SHP77 treated with DMSO at 0.1 percent for 48 hours (cell line): Measurements from ENCODE around the gene FDXR.

Experiments used
- DNase-seq: peaks from one replicate; lab custom pipeline; 2025; lab: John Stamatoyannopoulos, UW

FDXR gene

DNA sequence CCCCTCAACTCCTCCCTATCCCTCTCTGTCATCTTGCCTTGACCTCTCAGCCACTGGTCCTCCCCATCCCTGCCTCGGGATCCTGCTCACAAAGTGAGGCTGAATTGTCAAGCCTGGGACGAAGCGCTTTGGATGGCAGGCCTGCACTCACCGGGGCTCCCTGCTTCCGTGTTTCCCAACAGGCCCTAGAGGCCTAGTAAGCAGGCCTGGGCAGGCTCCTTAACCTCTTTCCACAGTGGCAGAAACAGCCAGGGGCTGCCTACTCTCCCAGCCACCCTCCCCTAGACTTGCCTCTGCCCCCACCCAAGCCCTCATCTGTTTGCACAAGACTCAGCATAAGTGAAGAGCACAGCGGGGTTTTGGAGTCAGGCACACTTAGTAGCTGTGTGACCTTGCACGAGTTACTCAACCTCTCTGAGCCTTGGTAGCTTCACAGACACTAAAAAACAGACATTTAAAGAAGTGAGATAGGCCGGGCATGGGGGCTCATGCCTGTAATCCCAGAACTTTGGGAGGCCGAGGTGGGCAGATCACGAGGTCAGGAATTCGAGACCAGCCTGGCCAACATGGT, 25.7 kb upstream of the FDXR start:
- DNase-seq, result no peak

DNA sequence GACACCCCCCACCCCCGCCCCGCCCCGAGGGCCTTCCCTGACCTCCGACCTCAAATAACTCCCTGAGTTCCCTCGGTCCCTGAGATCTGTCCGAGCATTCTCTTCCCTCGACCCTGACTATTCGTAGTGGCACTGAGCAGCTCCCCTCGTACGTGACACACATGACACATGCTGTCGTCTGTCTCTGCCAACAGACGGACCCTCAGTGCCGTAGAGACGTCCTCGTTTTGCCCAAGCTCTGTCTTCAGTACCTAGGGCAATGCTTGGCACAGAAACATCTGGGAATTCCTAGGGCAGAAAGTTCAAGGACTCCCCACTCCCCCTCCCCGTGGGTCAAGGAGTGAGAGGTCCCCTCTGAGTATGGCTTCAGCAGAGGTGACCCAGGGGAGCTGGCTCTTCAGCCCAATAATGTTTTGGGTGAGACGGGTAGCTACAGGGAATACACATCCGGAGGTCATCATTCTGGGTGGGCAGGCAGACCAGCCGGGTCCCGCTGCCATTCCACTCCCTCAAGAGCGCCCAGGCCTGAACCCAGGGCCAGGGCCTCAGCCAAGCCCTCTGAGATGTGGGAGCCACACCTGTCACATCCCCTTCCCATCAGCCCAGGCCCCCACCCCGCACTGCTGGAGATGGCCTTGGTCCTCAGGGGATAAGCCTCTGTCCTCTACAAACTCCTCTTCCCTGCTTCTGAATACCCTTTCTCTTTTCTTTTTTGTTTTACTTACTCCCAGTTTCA, 21.3 kb upstream of the FDXR start:
- DNase-seq, result no peak

DNA sequence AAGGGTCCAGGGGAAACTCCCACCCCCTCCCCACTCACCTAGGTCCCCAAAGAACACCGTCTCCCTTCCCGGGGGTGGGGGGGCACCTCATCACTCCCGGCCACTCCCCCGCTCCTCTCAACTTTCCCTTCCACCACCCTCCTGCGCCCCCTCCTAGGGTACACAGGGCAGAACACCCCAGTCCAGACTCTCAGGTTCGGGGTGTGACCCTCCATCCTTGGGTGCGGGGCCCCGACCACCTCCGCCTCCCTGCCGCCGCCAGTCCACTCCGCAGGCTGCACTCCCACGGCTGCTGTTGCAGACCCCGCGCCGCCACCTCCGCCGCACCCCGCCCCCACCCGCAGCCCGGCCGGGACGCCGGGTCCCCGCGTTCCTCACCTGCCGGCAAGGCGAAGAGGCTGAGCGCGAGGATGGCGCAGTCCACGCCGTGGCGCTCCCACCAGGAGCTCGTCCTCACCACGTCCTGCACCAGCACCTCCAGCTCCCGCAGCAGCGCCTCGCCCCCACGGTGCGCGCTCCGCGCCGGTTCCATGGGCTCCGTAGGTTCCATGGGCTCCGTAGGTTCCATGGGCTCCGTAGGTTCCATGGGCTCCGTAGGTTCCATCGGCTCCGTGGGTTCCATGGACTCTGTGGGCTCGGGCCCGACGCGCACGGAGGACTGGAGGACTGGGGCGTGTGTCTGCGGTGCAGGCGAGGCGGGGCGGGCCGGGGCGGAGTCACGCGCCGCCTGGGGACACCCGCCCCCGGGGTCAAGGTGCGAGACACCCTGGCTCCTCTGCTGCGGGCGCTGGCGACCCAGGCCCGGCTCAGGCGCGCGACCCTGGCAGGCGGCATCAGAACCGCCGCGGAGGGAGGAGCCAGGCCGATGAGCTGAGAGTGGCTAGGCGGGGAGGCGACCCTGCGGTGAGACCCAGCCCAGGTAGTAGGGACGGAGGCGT, 20.4 kb upstream of the FDXR start, which contains the start of gene FADS6:
Gene FADS6 (minus strand): TSS at position 660 of the 938 bp plus-strand sequence. CDS start 38 bp downstream, at position 622.
- no peak for DNase-seq

DNA sequence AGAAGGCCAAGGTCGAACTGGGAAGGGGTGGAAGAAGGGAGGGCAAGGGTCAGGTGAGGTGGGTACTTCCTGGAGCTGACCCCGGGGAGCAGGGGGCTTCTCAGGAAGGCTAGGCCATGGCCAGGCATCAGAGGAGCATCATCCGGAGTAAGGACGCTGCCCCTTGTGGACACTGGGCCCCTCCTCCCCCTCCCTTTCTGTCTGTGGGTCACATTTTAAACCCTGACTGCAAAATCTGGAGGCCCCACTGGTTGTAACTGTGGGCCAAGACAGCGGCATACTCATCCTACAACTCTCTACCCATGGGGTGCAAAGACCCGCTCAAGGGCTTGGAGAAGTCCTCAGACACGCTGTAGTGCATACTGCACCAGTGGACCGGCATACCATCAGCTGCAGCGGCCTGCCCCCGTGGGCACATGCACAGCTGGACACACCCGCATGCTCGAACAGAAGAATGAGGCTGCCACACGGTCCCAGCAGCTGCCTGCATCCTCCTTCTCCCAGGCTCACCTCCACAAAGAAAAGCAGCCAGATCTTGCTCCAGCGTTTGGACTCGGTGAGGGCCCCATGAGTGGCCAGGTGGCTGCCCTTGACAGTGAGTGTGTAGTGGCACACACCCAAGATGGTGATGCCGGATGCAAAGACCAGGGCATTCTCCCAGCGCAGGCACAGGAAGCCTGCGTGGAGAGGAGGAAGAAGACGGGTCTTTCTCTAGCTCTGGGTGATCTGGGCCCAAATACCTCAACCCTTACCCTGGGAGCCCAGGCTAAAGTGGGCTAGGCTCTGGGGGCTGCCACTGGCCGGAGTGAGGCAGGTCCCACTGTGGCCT, 19.4 kb upstream of the FDXR start:
- DNase-seq, result no peak

DNA sequence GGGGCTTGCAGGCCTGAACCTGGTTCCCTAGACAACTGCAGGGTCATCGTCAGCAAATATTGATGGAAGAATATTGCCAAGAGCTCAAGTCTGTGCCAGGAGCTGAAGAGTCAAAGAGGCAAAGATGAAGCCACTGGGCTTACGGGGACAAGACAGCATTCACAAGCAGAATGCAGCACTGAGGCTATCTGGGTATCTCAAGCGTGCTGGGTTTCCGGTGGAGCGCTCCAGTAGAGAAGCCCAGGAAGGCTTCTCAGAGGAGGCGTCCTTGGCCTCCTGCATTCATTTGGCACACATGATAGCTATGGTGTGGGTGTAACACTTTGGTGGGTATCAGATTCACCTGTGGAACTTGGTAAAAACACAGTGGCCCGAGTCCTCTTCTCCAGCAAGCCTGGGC, 17.8 kb upstream of the FDXR start:
- DNase-seq, result no peak

DNA sequence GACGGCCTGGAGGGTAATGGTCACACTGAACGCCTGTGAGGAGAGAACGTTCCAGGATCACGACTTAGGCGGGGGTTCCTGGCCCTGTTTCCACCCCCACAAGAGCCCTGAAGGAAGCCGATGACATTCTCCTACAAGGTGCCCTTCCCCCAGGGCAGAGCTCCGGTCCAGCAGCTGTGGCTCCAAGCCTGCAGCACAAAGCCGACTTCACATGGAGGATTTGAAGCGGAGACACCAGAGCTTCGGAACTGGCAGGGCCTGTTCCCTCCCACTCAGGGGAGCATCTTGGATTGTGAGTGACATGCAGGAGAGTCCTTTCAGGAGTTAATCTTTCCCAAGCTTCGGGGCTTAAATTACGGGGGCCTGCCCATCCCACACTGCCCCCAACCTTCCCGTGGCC, 15.7 kb upstream of the FDXR start:
- DNase-seq, result no peak

DNA sequence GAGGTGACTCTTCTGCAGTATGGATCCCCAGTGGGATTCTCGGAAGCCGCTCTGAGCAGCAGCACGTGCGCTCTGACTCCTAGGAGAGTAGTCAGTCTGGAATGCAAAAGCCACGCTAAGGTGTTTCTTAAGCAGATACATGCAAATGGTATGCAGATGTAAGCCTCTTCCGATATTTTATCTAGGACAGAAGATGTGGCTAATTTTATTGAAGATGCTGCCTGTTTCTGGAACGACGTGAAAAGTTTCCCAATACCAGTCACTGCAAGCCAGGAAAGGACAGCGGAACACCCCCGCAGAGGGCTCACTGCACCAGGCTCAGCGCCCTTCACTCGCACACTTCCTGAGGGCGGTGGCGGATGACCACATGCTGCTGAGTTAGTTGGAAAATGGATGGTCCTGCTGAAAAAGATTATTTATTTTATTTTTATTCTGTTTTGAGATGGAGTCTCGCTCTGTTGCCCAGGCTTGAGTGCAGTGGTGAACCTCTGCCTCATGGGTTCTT, 10.5 kb upstream of the FDXR start:
- DNase-seq, result no peak

DNA sequence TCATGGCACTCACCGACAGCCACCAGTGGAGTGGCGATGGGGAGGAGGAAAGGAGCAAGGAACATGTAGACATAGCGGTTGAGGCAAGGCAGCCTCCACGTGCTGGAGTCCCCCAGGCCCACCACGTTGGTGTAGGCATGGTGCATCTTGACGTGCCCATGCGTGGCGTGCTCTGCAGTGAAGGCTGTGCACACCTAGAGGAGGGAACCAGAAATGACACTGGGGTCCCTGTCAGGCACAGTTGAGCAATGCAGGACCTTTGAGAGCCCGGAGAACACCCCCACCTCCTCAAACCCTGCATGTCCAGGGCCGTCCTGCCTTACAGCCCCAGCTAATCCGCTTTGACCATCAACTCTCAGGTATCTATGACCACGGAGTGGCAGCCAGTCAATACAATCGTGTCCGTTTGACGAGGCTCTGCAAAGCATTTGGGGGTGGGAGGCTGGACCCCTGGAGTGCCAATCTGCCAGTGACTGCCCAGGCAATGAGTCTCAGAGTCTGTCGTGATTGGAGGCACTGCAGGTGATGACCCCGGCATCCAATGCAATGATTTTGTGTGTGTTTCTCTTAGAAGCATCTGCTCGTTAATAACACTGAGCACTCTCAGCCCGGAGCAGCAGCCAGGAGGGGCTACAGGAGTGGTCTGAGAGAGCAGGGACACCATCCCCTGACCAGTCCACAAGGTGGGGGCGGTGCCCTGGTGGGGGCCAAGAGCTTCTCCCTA, 9.9 kb upstream of the FDXR start:
- no peak for DNase-seq

DNA sequence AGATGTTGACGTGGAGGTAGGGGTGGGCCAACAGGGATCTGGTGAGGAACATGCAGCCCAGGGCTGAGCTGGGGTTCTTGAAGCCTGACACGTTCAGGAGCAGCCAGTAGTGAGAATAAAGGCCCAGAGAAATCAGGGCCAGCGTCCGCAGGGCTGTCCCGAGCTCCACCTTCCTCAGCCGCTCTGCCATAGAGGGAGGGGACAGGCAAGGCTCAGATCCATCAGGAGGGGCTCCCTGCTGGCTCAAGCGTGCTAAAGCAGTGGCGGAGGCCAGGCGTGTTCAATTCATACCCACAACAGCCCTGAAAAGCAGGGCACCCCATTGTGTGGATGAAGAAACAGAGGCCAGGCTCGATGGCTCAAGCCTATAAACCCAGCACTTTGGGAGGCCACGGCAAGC, 8.3 kb upstream of the FDXR start:
- no peak for DNase-seq

DNA sequence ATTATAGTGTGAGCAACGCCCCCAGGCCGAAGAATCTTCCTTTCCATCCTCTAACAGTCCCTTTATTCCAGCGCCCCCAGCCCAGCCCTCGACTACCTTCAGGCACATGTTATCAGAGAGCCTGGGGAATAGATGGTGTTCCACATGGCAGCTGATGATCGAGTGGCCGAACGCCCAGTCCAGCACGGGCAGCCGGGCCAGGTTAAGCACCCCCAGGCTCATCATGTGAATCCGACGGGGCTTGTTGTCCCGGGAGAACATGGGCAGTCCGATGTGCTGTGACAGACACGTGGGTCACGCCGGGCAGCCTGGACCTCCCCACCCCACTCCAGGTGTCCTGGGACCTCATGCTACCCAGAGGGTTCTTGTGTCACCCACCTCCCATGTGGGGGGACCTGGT, 6.5 kb upstream of the FDXR start:
- no peak for DNase-seq

DNA sequence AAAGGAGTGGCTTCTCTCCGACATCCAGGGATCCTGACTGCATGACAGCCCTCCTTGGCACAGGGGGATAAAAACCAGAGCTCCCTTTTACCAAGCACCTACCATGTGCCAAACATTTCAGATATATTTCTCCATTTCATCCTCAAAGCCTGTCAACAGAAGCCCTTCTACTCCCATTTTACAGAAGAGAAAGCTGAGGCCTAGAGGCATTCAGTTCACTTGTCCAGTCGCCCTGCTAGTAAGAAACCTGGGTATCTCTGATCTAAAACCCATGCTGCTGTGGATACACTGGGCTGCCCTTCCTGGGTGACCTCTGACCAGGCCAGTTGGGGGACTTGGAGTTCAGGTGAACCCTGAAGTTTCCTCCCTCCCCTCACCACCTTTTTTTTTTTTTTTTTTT, 5.9 kb upstream of the FDXR start:
- DNase-seq, result no peak

DNA sequence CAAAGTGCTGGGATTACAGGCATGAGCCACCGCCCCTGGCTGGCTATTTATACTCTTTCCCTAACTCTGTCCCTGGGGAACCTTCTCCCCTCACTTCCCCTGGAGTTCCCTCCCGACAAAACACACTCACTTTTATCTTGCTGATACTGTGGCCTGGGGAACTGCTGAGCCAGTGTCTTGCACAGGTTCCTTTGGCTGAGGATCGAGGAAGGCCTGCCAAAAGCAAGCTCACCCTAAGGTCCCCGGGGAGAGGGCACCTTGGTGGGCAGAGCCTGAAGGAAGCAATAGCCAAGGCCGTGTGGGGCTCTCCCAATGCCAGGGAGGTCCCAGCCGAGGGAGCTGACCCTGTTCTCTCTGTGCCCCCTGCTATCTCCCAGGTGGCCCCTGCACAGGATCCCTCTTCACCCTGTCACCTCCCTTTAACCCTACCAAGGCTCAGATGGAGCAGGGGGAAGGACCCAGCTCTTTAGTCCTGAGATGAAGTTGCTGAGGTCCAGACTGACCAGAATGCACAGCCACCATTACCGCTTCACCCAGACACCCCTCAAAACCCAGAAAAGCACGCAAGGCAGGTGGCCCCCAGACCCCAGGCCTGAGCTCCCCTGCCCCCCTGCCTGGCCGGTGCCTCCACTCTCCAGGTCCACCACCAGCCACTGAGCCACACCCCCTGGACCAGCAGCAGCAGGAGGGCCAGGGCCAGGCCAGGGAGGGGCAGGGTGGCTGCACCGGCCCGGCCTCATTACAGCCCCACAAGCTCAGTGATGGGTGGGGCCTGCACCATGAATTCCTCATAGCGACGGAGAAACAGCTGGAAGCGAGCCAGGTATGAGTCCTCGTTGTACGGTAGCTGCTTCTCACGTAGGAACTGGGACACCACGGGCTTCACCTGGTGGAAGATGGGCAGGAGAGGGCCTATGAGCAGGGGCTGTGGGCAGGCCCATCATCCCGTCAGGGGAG, 5.1 kb upstream of the FDXR start:
- DNase-seq, result no peak

DNA sequence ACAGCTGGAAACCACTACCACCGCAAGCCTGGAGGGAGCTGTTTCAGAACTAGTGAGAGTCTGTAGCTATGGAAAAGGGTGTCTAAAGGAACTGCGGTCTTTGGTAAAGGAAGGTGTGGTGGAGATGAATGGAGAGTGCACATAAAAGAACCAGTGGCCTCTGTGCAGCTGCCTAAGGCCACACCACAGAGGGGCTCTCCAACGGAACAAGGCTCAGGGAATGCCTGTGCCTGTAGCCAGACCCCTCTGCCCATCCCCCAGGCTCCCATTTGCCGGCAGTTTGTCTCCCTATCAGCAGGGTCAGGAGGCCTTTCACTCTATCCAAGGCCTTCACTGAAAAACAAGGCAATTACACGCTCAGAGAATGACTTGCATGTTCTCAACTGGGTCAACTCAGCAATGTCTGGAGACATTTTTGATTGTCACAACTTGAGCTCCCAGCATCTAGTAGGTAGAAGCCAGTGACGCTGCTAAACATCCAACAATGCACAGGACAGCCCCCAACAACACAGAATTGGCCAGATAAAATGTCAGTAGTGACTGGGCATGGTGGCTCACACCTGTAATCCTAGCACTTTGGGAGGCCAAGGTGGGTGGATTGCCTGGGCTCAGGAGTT, 3.3 kb upstream of the FDXR start:
- no peak for DNase-seq

DNA sequence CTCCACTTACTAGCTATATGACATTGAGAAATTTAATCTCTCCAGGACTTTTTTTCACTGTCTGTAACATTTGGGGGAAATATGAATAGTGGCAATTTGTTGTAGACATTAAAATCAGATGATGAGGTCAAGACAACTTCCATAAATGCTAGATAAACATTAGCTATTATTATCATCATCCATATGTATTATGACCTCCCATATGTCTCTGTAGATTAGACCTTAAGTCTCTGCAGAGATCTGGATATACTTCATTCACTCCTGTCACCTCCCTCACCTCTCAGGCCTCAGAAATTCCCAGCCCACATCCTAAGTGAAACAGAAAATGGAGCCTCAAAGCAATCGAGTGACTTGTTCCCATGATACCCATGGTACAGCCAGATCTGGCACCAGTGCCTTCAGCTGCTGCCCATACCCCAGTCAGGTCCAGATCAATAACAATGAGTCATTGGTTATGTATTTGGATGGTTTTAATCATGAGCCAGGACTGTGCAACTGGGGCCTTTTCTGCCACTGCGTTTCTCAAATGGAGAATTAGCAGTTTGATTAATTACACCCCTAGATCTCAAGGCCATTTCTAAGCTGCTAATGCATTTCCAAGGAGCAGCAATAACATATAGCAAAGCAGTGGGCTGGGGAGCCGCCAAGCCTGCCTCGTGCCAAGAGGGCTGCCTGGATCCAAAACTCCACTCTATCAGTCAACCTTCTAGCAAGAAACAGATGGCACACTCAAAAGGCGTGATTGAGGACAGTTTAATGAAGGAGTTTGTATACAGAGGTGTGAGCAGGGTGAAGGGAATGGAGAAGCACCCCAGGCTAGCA, 2.6 kb upstream of the FDXR start:
- no peak for DNase-seq

DNA sequence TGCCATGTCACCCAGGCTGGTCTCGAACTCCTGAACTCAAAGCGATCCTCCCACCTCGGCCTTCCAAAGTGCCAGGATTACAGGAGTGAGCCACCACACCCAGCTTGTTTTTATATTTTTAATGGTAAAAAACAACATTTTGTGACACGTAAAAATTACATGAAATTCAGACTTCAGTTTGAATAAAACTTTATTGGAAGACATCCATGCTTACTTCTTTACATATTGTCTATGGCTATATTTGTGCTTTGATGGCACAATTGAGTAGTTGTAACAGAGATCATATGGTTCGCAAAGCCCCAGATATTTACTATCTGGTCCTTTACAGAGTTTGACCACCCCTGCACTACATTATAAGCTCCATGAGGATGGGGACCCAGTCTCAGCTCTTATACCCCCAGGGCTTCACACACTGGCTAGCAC, 1.8 kb upstream of the FDXR start:
- DNase-seq, result no peak

DNA sequence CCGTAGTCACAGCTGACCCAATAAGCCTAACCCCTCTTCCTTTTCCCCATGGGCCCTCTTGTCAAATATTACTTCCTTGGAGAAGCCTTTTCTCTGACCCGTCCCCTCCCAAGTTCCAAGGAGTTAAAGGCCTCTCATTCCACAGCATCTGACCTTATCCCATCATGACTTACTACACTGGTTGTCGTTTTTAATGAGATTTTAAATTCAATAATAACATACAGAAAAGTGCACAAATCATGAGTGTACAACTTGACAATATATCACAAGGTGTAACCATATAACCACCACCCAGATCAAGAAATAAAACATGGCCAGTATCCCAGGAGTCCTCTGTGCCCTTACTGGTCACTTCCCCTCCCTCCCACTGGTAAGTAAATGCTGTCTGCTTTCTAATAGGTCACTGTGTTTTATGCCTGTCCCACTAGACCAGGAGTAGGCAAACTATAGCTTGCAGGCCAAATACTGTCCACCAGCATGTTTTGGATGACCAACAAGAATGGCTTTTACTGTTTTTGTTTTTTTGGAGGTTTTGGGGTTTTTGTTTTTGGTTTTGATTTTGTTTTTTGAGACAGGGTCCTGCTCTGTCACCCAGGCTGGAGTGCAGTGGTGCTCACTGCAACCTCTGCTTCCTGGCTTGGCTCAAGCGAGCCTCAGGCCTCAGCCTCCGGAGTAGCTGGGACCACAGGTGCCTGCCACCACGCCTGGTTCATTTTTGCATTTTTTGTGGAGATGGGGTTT, 1.2 kb upstream of the FDXR start:
- peak; percentile 48 for DNase-seq

DNA sequence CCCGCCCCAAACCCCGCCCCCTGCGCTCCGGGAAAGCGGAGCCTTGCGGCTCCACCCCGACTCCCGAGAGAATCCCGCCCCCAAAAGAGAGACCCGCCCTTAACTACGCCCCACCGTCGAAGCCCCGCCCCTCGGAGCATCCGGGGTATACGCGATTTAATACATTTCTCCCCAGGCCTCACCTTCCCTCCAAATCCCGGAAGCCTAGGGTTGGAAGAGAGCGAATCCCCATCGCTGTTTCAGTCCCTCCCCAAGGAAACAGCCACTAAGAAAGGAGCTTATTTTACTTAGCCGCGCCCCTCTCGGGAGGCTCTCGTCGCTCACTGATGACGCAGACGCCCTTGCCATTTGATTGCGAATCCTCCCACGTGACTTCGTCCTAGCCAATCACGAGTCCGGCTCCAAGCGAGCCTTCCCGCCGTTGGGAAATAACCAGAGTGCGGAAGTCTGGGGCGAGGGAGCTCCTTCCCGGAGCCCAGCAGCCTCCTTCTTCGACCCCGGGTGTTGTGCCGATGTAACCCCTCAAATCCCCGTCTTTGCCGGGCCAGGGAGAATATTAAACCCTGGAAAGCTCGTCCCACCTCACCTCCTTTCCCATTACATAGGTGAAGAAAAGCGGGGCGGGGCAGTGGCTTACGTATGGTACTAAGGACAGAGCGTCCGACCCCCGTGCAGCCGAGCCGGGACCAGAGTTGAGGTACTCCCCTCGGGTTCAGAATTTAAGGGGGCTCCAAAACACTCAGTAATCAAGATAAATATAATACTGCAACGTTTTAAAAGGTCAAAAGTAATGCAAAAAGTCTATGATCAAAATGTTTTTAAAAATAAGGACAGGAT, 461 bp upstream of the FDXR start:
- DNase-seq, result peak; percentile 100
